GF-D8 (cell line): Measurements from ENCODE around the gene KCNQ1.

Source experiments
- DNase-seq: peaks from one replicate; lab custom pipeline; 2025; lab: John Stamatoyannopoulos, UW

KCNQ1 gene

GRCh38 chr11:2685566-2686359 lies 241.0 kb downstream of the KCNQ1 start:
- DNase-seq = no peak

DNA sequence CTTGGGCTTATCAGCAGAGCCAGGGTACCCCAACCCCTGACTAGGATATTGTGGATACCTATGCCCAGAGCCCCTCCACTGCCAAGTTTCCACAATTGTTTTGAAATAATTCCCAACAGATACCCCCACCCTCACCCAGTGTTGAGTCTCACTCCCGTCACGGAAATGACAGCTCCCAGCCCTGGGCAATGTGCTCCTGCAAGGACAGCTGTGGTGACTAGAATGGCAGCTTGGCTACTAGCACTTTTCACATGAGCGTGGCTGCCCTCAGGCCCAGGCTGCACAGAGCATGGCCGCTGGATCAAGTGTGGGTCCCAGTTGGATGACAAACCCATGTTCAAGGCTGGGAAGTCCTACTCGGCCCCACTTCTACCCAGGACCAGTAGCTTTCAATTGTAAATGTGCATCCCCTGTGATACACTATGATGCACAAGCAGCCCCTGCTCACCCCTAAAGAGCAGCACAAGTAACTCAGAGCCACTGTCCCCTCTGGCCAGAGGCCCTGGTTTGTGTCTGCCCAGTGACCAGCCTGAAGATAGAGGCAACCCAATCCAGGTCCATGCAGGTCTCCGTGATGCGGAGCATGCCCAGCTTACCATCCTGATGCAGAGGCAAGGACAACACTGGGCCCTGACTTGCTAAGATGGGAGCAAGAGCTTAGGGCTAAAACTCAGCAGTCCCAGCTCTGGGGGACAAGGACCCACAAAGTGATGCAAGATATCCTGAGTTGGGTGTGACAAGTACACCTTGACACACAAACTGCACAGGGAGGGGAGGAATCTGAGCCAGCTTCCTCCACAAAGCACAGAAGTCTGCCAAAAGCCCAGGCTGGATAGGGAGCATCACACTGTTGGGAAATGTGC lies 241.8 kb downstream of the KCNQ1 start:
- no peak for DNase-seq

DNA sequence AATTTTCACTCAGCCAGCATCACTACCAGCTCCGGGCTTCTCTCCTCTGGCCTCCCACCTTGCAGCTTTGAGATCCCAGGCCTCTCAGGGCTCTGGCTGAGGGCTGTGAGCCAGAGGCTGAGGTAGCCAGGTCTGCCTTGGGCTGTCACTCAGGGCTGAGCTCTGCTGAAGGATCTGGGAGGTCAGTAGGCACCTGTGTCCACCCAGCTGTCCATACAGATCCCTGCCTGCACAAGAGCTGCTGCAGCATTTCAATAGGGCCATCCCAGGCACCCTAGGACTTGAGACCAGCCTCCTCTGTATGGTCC lies 242.4 kb downstream of the KCNQ1 start:
- DNase-seq = no peak

DNA sequence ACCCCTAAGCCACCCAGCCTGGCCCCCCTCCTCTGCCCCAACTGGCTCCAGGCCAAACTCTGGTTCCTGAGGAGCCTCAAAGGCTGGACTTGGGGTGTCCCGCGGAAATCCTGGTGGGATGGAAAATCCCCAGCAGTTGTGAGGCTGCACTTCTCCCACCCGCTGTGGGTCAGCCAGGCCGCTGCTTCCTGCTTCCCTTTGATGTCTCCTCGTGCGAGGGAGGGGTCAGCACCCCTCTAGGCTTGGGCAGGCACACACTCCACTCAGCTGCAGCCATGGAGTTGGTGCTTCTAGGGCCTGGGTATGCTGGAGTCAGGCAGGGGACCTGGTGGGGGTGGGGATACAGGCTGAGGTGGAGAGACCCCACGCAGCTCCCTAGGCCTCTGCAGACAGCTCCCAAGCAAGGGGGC lies 243.0 kb downstream of the KCNQ1 start:
- DNase-seq = no peak

DNA sequence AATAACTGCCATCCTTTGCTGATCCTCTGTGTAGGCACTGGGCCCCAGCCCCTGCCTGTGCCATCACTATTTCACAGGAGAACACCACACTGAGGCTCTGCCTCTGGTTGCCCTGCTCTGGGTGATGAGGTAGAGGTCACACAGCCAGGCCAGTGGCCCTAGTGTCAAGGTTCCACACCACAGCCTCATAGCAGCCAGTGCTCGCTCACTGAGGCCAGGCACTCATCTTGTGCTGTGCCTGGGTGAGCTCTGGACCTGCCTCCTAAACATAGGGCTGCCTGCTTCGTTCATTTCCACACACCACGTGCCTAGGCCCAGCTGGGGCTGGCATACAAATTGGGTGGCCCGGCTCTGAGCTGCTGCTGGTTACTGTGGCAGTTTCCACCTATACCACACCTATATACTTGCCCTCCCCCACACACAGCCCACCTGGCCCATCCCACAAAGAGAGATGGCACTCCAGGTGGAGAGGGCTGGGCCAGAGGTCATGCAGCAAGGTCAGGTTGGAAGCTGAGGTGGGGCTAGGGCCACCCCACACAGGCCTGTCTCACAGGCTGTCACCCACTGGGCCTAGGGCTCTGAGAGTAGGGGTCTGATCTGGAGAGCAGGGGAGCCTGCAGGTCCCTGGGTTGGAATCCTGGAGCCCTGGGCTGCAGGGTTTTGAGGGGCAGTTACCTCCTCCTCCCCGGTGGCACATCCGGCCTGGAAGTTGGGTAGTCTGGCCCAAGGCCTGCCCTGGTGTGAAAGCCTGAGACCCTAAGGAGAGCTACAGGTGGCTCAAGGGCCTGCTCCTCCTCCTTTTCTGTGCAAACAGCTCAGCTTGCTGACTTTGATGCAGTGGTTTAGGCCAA lies 243.8 kb downstream of the KCNQ1 start:
- DNase-seq = no peak

GRCh38 chr11:2689651-2690575 lies 245.1 kb downstream of the KCNQ1 start:
- no peak for DNase-seq

GRCh38 chr11:2690596-2691354 lies 246.0 kb downstream of the KCNQ1 start:
- no peak for DNase-seq

DNA sequence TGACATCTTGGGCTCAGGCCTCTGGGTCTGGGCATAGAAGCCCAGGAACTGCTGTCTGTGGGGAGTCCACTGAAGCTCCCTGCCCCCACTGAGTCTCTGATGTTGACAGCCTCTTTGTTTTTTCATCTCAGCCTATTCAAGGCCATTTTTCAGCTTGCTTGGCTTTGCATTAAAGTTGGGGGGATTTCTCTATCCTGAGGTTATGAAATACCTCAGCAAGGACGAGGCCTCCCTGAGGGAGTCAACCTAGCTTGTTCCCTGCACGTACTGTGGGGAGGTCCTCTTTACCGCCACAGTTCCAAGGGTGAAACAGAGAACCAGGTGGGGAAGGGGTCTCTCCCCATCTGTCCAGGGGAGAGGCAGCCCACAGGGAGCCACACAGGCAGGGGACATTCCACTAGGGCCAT lies 246.6 kb downstream of the KCNQ1 start:
- DNase-seq = no peak

DNA sequence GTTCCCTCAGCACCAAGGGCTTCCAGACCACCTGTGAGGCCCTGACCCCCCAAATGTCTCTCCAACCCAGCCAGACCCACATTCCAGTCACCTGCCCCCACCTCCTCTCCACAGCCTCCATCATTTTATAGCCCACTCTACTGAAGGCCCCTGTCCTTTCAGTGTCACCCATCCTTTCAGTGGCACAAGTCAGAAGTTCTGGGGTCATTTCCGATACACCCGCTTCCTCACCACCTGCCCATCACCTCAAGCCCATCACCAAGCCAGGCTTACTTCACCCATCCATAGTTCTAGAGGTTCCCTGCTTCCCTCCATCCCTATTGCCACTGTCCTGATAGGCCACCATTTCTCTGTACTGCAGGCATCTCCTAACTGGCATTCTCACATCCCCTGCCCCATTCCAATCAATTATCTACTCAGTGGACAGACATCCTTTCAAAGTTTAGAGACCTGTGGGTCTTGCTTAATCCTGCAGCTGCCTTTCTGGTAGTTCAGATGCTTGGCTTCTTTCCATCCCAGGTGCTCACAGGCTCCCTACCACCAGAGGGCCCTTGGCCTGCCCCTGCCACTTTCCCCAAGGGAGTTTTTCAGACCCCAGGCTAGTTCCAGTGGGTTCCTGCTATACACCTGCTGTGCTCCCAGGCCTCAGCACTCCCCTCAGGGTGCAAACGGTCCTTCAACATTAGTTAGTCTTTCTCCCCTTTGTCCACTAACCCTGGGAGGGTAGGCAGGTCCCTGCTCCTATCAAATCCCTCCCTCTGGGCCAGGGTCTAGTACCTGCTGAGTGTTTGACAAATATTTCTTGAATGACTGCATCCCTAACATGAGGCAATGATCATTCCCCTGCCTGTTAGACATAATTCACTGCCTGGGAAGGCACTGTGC lies 247.4 kb downstream of the KCNQ1 start:
- no peak for DNase-seq

DNA sequence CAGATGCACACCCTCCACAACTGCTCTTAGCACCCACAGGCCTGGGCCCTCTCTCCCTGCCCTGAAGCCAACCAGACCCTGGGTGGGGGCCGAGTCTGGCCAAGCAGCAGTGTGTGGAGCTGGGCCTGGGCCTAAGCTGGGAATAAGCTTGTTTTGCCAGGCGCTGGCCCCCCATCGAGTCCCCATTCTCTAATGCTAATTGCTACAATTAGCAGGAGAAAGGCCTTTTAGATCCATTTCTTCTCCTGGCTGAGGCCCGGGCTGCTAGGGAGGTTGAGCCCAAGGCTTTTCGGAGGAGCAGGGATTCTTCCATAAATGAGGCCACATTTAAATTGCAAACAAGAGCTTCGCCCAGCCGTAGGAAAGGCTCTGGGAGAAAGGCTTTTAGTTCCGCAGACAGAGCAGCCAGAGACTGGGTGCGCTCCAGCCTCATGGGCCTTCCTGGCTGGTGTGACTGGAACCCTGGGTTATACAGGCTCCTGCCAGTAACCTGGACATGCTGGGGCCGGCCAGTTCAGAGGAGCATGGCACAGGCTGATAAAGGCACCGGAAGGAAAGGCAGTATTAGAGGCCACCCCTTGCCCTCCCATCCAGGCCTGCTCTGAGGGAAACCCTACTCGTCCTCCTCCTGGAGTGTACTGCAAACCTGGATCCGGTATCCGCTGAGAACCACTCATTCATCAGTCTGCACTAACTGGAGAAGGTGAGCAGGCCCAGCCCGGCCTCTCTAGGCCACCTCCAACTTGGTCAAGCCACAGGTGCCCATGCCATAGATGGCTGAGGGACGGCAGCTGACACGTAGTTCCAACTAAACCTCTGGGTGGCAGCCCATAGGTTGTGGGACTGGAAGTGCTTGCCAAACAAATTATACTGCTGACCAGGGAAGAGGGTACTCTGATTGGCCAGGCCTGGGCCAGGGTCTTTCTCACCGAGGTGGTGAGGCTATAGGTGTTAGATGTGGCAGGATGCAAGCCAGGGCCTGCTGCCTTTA lies 248.8 kb downstream of the KCNQ1 start:
- no peak for DNase-seq

DNA sequence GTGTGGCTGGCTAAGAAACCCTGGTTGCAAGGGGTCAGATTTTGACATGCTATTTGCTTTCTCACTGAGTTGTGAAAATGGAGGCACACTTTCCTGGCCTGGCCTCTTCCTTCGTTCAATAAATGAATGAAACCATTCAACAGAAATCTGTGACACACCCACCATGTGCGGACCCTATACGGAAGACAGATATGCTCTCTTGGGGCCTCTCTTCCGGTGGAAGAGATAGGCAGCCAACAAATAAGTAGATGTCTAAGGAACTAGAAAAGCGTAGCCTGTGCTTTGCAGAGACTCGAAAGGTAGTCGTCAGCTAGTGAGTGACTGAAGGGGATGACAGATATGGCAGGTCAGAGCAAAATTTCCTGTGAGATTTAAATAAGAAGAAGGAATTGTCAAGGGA lies 249.7 kb downstream of the KCNQ1 start:
- no peak for DNase-seq

- DNase-seq = no peak
These were observed 250.5 kb downstream of the KCNQ1 start for GRCh38 chr11:2694995-2695939.

DNA sequence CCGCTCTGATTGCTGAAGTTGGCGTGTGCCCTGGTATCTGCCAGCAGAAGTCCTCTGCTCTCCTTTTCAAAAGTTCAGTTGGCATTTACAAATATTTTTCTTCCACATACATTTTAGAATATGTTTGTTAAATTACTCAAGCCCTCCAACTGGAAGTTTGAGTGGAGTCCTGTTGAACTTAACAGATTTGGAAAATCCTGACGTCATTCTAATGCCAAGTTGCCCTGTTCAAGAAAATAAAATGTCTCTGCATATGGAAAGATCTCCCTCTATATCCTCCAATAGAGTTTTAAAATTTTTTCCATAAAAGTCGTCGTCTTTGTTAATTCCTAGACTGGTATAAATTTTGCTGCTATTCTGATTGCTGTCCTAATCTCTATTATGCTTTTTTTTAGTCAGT lies 251.6 kb downstream of the KCNQ1 start:
- DNase-seq = no peak

DNA sequence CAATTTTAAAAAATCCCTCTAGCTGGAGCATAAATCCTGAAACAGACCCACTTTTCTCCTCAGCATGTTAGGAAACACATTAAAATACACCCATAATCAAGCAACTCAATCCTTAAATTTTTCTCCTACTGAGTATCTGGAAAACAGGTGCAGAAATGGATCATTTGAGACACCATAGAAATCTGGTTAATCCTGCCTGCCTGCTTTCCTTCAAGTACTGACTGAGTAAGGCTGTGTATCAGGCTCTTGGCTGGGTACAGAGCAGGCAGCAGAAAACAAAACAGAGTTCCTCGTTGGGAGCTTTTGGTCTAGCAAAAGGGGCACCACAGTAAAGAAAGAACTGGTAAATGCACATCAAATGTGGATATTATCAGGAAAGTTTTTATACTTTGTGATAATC lies 253.1 kb downstream of the KCNQ1 start:
- no peak for DNase-seq

- DNase-seq = no peak
These were observed 253.8 kb downstream of the KCNQ1 start for GRCh38 chr11:2698386-2699184.

- no peak for DNase-seq
These were observed 254.3 kb downstream of the KCNQ1 start for GRCh38 chr11:2699185-2699530.
